Measurements from ENCODE around the gene MLH1. TPM values are rescaled to one million over a fixed set of nuclear protein-coding genes. Genes with fewer than 3 reads are reported as not detected.

The MLH1 gene
- total RNA-seq, 1 experiment from 2014 or later = 47.2 TPM

- TF ChIP-seq AR (CRISPR knock-in tag; IDR thresholded peaks at IDR 0.05) = no peak
- no peak for TF ChIP-seq MYBL2 (CRISPR knock-in tag; IDR thresholded peaks at IDR 0.05)
- TF ChIP-seq NFE2L1 (CRISPR knock-in tag; IDR thresholded peaks at IDR 0.05) = no peak
- TF ChIP-seq FOXP1 (CRISPR knock-in tag; IDR thresholded peaks at IDR 0.05; ENCODE audit: borderline replicate concordance) = no peak
- TF ChIP-seq ZBTB21 (CRISPR knock-in tag; IDR thresholded peaks at IDR 0.05; ENCODE audit: borderline replicate concordance) = no peak
- no peak for TF ChIP-seq E2F4 (CRISPR knock-in tag; IDR thresholded peaks at IDR 0.05; ENCODE audit: borderline replicate concordance, low read depth)
These were observed 39.6 kb downstream of the MLH1 start (continued) for GRCh38 chr3:37032961-37033360.

- POLR2A ChIA-PET = no interaction called here
- CTCF ChIA-PET = no interaction called here
- Mint-ChIP-seq H3K27ac (no peak overlapping the region), H3K27me3 (ENCODE audit: low read depth) (no peaks in the 10 kb centered on the region), H3K4me1 (no peaks in the 10 kb centered on the region), H3K4me3 (no peak overlapping the region), H3K9me3 (peaks cover 3% of the 10 kb centered on the region; the same call in 1 of the 2 replicates), H3K36me3 (peaks cover 57% of the 10 kb centered on the region)
- TF ChIP-seq EMX1 (CRISPR knock-in tag; IDR thresholded peaks at IDR 0.05) = no peak
- no peak for TF ChIP-seq SP1 (CRISPR knock-in tag; conservative IDR thresholded peaks at IDR 0.05)
- no peak for TF ChIP-seq ZNF532 (CRISPR knock-in tag; IDR thresholded peaks at IDR 0.05; ENCODE audit: borderline replicate concordance)
- ATAC-seq (no peak), DNase-seq (ENCODE audit: low spot score) (no peak)
These were observed 44.0 kb downstream of the MLH1 start for GRCh38 chr3:37037352-37037751.

- Mint-ChIP-seq H3K4me3 (no peak overlapping the region), H3K36me3 (peaks cover 49% of the 10 kb centered on the region), H3K27ac (no peak overlapping the region), H3K4me1 (no peaks in the 10 kb centered on the region), H3K9me3 (peaks cover 3% of the 10 kb centered on the region; the same call in 1 of the 2 replicates), H3K27me3 (ENCODE audit: low read depth) (no peaks in the 10 kb centered on the region)
- ChIA-PET POLR2A (no interaction called here), CTCF (no interaction called here)
- no peak for ATAC-seq
- no peak for DNase-seq (ENCODE audit: low spot score)
- TF ChIP-seq OVOL2 (CRISPR knock-in tag; IDR thresholded peaks at IDR 0.05; ENCODE audit: borderline replicate concordance) (no peak), PREB (CRISPR knock-in tag; IDR thresholded peaks at IDR 0.05; ENCODE audit: borderline replicate concordance) (no peak), ZNF121 (CRISPR knock-in tag; IDR thresholded peaks at IDR 0.05) (no peak), MLX (CRISPR knock-in tag; IDR thresholded peaks at IDR 0.05) (no peak), USF1 (CRISPR knock-in tag; IDR thresholded peaks at IDR 0.05) (no peak), ATF2 (CRISPR knock-in tag; IDR thresholded peaks at IDR 0.05; ENCODE audit: borderline replicate concordance, low read depth) (no peak), HMGA2 (CRISPR knock-in tag; IDR thresholded peaks at IDR 0.05) (no peak), ATF6 (CRISPR knock-in tag; IDR thresholded peaks at IDR 0.05) (no peak), CREM (CRISPR knock-in tag; IDR thresholded peaks at IDR 0.05) (no peak)
These were observed 46.0 kb downstream of the MLH1 start for GRCh38 chr3:37039161-37039846.

Data from WTC11 (cell line).